ENCODE data around the gene FOXB1.

The FOXB1 gene

DNA sequence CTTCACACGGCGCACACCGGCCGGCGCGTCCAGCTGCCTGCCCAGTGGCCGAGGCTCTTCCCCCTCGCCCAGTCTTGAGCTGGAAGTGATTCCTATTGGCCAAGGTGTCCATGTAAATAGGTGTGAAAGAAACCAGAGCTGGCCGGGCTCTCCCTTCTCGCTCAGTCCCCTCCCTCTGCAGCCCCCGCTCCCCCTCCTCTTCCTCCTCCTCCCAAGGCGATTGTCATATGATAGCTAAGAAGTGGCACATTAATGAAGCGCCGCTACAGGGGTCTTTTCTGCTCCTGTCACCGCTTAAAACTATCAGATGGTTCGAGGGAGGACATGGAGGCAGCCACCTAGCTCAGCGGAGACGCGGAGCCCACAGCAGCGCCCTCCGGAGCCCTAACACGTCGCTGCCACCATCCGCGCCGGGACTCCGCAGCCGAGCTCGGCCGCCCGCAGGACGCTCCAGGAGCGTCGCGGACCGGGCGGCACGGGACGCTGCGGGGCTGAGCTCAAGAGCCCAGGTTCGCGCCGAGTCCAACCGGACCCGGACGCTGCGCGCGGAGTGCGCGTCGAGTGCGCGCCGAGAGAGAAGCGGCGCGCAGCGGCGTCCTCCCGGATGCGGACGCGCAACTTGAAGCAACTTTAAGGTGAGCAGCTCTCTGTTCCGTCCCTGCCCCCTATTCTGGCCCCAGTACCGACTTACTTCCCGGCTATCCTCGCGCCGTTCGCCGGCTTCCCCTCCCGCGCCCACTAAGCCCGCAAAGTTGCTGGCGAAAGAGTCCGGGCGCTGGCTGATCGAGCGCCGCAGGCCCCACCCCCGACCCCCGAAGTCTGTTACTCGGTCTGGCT, at the start of gene FOXB1:
Gene FOXB1, plus strand, starts transcription at position 303 of the 837 bp plus-strand sequence. CDS start 653 bp downstream, outside the sequence.
- no peak for FAIRE-seq
- no peak for DNase-seq (ENCODE audit: low spot score)

DNA sequence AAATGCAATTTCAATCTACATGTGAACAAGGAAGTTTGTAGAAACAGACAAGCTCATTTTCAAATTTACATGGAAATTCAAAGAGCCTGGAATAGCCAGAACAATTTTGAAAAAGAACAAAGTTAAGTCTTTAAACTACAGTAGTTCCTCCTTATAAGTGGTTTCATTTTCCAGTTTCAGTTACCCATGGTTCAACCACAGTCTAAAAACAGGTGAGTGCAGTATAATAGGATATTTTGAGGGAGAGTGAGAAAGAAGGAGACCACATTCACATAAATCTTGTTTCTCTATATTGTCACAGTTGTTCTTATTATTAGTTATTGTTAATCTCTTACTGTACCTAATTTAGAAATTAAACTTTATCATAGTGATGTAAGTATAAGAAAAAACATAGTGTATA, 45.8 kb upstream of the FOXB1 start:
- no peak for DNase-seq (ENCODE audit: low spot score)
- FAIRE-seq = no peak

- FAIRE-seq (no peak), DNase-seq (ENCODE audit: low spot score) (no peak)
These were observed 43.8 kb upstream of the FOXB1 start for GRCh38 chr15:59960318-59960717.

DNA sequence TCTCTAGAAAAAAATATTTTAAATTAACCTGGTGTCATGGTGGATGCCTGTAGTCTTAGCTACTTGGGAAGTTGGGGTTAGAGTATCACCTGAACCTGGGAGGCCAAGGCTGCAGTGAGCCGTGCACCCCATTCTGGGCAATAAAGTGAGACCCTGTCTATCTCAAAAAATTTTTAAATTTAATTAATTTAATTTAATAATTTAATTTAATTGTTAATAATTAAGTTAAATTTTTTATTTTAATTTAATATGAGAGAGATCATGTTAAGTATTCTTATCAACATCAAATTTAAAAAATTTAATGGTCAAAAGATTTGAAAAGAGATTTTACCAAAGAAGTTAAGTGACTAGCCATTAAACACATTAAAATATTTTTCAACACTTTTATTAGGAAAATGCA, 40.8 kb upstream of the FOXB1 start:
- DNase-seq (ENCODE audit: low spot score) = no peak
- no peak for FAIRE-seq

GRCh38 chr15:59963925-59964324, 40.2 kb upstream of the FOXB1 start:
- FAIRE-seq (no peak), DNase-seq (ENCODE audit: low spot score) (no peak)

GRCh38 chr15:59965741-59966140, 38.4 kb upstream of the FOXB1 start:
- DNase-seq (ENCODE audit: low spot score) (no peak), FAIRE-seq (no peak)

GRCh38 chr15:59966262-59966661, 37.8 kb upstream of the FOXB1 start:
- no peak for FAIRE-seq
- no peak for DNase-seq (ENCODE audit: low spot score)

DNA sequence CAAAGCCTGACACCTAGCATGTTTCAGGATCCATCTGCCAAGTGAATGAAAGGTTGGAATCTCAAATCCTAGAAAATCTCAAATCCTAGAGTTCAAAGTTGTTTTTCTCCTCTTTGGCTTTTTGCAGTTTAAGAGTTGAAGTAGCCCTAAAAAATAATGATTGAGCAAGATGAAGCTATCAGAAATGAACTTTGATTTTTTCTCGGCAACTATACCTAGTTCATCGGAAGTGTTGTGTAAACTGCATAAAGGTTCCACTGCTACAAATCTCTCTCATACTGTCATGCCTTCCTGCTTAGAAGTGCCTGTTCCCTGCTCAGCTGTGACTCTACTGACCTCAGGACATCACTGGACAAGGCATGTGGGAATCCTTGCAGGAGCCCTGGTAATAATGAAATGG, 35.8 kb upstream of the FOXB1 start:
- DNase-seq (ENCODE audit: low spot score) (no peak), FAIRE-seq (no peak)

DNA sequence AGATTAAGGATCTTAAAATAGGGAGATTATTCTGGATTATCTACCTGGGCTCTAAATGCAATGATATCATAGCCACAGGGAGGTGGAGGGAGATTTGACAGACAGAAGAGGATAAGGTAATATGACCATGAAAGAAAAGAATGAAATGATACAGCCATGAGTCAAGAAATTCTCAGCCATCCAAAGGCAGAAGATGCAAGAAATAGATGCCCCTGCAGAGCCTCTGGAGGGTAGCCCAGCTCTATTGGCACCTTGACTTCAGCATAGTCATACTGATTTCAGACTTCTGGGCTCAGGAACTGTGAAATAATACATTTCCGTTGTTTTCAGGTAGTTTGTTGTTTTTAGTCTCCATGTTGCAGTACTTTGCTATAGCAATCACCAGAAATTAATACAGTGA, 31.9 kb upstream of the FOXB1 start:
- FAIRE-seq = no peak
- no peak for DNase-seq (ENCODE audit: low spot score)

- DNase-seq (ENCODE audit: low spot score) (no peak), FAIRE-seq (peak; percentile 35)
These were observed 27.4 kb upstream of the FOXB1 start for GRCh38 chr15:59976480-59977271.

DNA sequence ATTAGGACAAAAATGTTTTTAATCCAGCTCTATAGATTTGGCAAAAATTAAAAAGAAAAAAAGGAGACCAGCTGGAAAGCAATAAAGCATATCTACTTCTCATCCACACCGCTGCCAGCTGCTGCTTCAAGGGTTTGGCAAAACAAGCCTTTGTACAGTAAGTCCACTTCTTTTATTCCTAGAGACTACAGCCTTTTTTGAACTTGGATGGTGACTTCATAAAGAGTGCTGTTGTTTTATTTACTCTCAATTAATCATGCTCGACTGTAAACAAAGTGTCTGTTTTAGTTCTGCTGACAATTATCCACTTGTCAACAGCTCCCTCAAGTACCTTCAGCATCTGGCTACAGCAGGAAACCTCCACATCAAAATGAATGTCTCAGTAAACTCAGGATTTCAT, 12.3 kb upstream of the FOXB1 start:
- FAIRE-seq (peak; percentile 37), DNase-seq (ENCODE audit: low spot score) (no peak)

GRCh38 chr15:59993041-59993750, 10.9 kb upstream of the FOXB1 start:
- no peak for FAIRE-seq

DNA sequence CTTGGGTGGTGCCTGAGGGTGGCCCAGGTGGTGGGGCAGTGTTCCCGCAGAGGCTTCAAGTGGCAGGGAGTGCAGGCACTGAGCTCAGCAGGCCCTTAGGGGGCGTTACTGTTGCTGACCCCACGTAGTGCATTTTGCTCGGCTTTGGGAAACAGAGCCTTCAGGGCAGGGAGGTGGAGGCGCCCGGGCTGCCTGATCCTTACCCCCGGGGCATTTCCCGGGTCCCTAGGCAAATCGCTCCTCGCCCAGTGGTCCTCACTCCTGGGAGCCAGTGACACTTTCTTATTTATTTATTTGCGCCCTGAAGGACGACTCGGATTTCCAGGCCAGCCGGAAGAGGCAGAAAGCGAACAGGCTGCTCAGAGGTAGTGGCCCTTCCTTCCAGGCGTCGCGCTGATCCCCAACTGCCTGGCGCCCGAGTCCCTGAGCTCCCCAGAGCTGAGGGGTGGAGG, 10.1 kb upstream of the FOXB1 start:
- no peak for DNase-seq (ENCODE audit: low spot score)
- FAIRE-seq = no peak

More at GRCh38 chr15:59993041-59993750, 10.9 kb upstream of the FOXB1 start:
- DNase-seq (ENCODE audit: low spot score) = no peak

GRCh38 chr15:59994526-59994887, 9.6 kb upstream of the FOXB1 start:
- no peak for DNase-seq (ENCODE audit: low spot score)
- FAIRE-seq = no peak

- no peak for FAIRE-seq
- DNase-seq (ENCODE audit: low spot score) = no peak
These were observed 9.1 kb upstream of the FOXB1 start for GRCh38 chr15:59994888-59995557.

GRCh38 chr15:59995568-59996297, 8.4 kb upstream of the FOXB1 start:
- FAIRE-seq (no peak), DNase-seq (ENCODE audit: low spot score) (no peak)

GRCh38 chr15:59996298-59997041, 7.6 kb upstream of the FOXB1 start:
- DNase-seq (ENCODE audit: low spot score) = no peak
- FAIRE-seq = peak; percentile 55

DNA sequence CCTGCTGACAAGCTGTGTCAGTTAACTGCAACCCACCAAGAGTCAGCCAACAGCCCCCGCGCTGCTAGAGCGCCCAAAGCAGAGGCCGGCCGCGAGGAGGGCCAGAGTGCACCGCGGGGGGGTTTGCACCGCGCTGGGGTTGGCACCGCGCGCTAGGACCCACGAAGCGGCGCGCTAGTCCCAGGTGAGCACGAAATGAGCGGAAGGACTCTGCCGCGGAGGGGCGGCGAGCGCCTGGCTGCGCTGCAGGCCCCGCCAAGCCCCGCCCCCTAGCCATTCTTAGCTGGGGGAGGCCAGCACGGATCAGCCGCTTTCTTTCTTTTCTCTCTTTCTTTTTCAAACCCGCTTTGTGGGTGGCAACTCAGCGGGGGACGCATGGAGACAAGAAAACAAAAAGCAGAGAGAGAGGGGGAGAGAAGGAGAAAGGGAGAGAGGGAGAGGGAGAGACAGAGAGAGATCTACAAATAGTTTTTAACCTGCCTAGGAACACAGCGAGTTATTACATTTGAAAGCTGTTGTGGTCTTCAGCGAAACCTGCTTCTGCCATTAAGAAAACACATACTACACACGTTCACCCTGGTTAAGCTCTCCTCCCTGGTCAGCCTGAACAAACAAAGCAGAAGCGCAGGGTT, 6.9 kb upstream of the FOXB1 start:
- peak; percentile 52 for DNase-seq (ENCODE audit: low spot score)
- peak; percentile 17 for FAIRE-seq

DNA sequence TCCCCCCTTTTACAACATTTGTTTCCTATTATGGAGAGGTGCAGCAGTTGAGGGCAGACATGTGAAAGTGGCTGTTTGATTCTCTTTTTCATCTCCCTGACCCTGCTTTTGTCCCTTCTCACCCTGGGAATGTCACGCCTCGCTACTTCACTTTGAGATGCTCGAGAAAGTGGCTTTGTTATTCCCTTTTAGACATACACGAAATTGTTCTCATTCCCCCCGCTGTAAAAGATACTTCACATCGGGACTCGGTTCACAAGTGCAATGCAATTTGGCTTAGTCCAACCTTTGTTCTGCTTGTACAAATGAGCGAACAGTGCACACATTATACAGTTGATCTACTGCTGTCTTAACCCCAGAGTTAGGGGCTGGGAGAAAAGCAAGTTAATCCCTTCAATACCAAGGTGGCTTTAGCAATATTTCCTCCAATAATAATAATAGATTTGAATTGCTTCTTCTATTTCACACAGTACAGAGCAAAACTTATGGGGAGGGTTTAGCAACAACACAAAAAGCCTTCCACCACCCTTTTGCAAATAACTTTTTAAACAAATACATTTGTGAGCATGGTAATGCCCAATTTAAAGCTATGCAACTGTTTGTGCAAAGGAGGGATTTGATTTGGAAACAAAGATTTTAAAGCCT, 5.7 kb upstream of the FOXB1 start:
- FAIRE-seq = peak; percentile 35
- no peak for DNase-seq (ENCODE audit: low spot score)
